Astrocyte of the cerebellum (primary cell): ENCODE data around the gene RBMS1.

Source experiments
- DNase-seq: peaks from one replicate; pipeline ENCODE4 v3.0.0-alpha.2; 2011; ENCODE audit warnings: low read depth
- H3K4me3 ChIP-seq: 2 replicates; pipeline ENCODE4 v1.5.1; 2011; ENCODE audit warnings: mild to moderate bottlenecking, low read depth, low read length, moderate library complexity
- CTCF ChIP-seq: IDR thresholded peaks from 2 replicates; pipeline ENCODE4 v1.5.1; 2012; ENCODE audit warnings: low read length, low read depth, moderate library complexity, mild to moderate bottlenecking; ENCODE audit errors: missing control alignments
- in situ Hi-C: cut with HindIII; loops from 2 replicates; pipeline ENCODE4 v1.10.0; 2017; ENCODE audit warnings: low sequenced_read_pairs

RBMS1 gene

DNA sequence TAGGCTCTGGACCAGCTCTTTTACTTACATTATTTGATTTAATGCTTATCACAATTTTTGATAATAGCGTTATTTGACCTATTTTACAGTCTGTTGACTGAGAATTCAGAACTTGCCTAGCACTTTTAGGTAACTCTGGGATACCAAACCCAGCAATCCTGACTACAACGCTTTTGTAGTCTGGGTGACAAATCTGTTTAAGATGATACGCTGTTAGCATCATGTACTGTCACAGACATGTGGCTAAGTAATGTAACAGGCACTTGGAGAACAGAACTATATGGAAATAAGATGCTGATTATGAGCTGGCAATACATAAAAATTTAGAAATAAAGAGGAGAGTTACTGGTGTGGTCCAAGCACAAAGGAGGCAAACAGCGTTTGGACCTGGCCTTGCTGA lies 130.6 kb downstream of the RBMS1 start:
- in situ Hi-C loops, result no loop called here
- no peak overlapping the region for H3K4me3 ChIP-seq
- DNase-seq, result no peak
- no peak for TF ChIP-seq CTCF

DNA sequence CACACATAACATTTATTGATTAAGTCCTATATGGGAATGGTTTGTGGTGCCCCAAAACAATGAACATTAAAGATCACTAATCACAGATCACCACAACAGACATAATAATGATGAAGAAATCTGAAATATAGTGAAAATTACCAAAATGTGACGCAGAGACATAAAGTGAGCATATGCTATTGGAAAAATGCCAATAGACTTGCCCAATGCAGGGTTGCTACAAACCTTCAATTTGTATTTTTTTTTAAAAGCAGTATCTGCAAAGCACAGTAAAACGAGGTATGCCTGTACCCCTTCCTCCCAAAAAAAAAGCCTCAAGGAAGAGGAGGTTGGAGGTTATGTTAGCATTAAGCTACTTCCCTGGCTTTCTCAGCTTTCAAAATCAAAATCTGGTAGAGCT lies 131.1 kb downstream of the RBMS1 start:
- no peak overlapping the region for H3K4me3 ChIP-seq
- no peak for DNase-seq
- in situ Hi-C loops, result no loop called here
- TF ChIP-seq CTCF, result no peak

DNA sequence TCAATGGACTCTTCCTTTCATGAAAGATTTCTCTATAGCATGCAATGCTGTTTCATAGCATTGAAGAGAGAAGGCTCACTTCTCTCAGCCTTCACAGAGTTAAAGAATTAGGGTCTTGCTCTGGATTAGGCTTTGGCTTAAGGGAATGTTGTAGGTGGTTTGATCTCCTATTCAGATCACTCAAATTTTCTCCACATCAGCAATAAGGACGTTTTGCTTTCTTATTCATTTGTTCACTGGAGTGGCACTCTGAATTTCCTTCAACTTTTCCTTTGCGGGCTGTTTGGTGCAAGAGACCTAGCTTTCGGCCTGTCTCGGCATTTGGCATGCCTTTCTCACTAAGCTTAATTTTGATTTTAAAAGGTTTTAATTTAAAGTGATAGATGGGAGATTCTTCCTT lies 131.6 kb downstream of the RBMS1 start:
- H3K4me3 ChIP-seq, result no peak overlapping the region
- in situ Hi-C loops, result no loop called here
- TF ChIP-seq CTCF, result no peak
- DNase-seq, result no peak

- H3K4me3 ChIP-seq, result no peak overlapping the region
- DNase-seq, result no peak
- in situ Hi-C loops, result no loop called here
- TF ChIP-seq CTCF, result no peak
These were observed 133.4 kb downstream of the RBMS1 start for GRCh38 chr2:160360089-160360757.

- DNase-seq, result no peak
- H3K4me3 ChIP-seq, result no peak overlapping the region
- in situ Hi-C loops, result no loop called here
- no peak for TF ChIP-seq CTCF
These were observed 135.6 kb downstream of the RBMS1 start for GRCh38 chr2:160358046-160358445.

DNA sequence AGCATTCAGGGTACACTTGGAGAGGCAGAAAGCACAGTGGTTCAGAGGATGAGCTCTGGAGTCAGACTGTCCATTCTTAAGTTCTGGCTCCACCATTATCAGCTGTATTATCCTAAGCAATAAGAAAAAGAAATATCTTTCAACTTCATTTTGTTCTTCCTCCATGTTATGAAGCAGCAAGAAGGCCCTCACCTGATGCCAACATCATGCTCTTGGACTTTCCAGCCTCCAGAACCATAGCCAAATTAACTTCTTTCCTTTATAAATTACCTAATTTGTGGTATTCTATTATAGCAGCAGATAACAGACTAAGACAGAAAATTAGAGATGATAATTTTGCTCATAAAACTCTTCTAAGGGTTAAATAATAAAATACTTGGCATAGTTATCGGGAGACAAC lies 137.1 kb downstream of the RBMS1 start:
- in situ Hi-C loops, result no loop called here
- H3K4me3 ChIP-seq, result no peak overlapping the region
- no peak for DNase-seq
- TF ChIP-seq CTCF, result no peak
